GM19463 (cell line): Measurements from ENCODE around the gene PXMP2.

Experiments
- ATAC-seq: cut with Tn5 transposase; IDR thresholded peaks from one replicate; pipeline ENCODE4 v1.9.1; 2021; ENCODE audit warnings: mild to moderate bottlenecking, moderate library complexity; ENCODE audit not compliant: unreplicated experiment

PXMP2 gene

DNA sequence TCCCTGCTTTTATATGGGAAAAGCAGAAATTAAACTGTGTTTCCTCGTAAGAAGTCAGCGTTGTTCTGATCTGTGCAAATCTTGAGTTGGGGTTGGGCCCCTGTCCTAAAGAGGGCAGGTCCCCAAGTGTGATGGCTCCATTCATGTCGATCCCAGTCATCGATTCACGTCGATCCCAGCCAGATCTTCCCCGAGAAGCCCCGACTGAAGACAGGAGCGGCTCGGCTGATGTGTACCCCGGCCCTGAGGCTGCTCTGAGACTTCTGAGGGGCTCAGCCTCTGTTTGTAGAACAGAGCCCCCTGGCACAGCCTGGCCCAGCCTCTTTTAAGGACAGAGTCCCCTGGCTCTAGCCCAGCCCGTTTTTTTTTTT lies 32.6 kb downstream of the PXMP2 start:
- no peak for ATAC-seq

DNA sequence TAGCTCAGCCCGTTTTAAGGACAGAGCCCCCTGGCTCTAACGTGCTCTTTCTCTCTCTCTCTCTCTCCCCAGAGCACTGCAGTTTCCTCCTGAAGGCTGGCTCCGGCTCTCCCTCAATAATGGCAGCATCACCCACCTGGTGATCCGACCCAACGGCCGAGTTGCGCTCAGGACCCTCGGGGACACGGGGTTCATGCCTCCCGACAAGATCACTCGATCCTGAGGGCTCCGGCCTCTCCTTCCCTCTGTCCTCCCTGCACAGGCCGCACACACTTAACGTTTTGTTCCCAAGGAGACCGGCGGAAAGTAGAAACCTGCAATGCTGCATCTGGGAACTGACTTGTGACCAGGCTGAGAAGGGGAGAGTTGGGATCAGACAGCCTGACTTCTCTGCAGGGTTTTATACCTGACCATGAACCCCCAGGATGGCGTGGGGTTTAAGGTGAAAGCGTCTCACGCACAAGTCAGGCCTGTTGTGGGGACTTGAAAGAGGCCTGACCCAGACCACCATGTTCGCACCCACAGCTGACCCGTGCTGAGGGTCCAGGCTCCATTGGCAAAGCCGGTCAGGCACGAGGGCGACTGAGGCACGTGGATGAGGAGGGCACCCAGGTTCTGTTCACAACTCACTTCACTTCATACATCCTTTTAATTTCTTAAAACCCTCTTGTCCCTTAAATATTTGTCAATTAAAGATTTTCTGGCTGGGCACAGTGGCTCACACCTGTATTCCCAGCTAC lies 33.4 kb downstream of the PXMP2 start:
- no peak for ATAC-seq

DNA sequence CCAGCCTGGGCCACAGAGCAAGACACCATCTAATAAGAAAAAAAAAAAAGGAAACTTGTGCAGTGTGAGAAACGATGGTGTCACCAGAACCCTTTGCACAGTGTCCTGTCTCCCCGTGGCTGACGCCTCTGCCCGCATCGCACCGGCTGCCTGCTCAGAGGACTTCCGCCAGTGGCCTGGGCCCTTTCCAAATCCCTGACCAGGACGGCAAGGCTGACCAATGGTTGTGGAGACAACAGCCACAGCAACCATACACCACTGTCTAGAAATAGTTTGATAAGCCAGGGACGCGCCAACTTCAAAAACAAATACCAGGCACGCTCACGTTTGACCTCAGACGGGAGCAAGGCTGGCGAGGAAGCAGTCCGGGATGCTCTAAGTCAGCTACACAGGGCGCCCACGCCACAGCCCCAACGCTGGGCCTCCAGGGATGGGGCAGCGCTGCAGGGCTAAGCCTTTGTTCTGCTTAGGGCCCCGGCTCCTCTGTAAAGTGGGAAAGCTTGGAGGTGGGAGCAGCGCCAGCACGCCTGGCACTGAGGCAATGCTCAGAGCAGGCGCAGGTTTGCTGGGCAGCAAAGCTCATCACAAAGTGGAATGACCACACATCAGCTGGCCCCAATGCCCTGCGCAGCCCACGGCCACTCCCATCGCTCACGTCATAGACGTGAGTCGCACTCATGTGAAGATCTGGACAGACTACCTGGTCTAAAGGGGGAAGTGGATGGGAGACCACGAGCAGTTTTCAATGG lies 35.8 kb downstream of the PXMP2 start:
- no peak for ATAC-seq

GRCh38 chr12:132723764-132724140 lies 36.4 kb downstream of the PXMP2 start:
- no peak for ATAC-seq

- no peak for ATAC-seq
These were observed 37.3 kb downstream of the PXMP2 start for GRCh38 chr12:132724506-132725241.

GRCh38 chr12:132726386-132726785 lies 39.0 kb downstream of the PXMP2 start:
- no peak for ATAC-seq

DNA sequence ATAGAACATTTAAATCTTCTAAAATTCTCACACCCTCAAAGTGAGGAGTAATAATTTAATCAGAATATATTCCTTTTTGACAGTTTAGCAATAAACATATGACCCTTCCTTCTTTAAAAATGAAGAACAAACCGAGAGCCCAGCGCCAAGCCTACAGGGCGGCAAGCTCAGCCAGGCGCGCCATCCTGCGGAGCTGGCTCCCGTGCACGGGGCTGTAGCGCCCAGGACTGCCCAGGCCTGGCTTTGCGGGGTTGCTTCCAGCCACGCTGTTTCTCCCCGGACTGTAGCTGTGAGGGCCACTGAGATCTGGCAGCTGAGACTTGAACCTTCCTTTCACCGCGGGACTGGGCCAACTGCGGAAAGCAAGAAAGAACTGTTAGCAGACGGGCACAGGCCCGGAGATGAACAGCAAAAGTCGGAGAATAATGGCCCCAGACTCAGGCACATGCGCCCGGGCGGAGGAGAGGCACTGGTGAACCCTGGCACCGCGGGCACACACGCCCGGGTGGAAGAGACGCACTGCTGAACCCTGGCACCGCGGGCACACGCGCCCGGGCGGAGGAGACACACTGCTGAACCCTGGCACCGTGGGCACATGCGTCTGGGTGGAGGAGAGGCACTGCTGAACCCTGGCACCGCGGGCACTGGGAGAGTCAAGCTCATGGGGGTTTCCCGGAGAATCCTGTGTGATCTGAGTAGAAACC lies 39.9 kb downstream of the PXMP2 start:
- no peak for ATAC-seq

- no peak for ATAC-seq
These were observed 41.1 kb downstream of the PXMP2 start for GRCh38 chr12:132728502-132728901.

GRCh38 chr12:132729541-132730320 lies 42.3 kb downstream of the PXMP2 start:
- ATAC-seq: no peak

- ATAC-seq: no peak
These were observed 43.0 kb downstream of the PXMP2 start for GRCh38 chr12:132730353-132730752.

DNA sequence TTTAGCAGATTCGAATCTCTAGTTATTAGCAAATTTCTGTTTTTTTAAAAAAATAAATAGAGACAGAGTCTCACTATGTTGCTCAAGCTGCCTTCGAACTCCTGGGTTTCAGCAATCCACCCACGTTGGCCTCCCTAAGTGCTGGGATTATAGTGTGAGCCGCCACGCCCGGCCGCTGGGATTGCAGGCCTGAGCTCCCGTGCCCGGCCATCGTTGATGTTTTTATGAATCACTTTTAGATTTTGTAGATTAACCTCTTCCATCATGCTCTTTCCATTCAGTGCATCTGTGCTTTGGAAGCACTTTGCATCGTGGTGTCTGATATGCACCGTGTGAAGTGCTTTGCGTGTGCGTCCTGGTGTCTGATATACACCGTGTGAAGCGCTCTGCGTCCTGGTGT lies 44.2 kb downstream of the PXMP2 start:
- no peak for ATAC-seq

- ATAC-seq: no peak
These were observed 46.8 kb downstream of the PXMP2 start for GRCh38 chr12:132734206-132734605.

DNA sequence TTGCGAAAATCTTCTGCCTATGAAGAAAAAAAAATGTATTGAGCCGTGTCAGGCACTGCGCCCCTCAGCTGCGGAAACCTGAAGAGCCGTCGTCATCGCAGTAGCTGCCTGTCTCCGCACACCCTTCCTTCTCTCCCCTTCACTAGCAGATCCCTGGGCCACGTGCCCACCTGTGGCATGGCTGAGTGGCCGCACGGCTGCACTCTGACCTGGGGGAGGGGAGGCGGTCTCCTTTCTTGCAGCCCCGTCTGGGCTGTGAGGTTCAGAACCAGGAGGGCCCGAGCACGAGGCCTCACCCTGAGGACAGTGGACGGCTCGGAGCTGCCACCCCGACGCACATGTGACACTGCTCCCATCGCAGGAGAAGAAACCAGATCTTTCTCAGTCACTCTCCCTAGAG lies 48.1 kb downstream of the PXMP2 start:
- no peak for ATAC-seq

GRCh38 chr12:132736378-132736777 lies 49.0 kb downstream of the PXMP2 start:
- no peak for ATAC-seq

- ATAC-seq: no peak
These were observed 49.5 kb downstream of the PXMP2 start for GRCh38 chr12:132736913-132737312.

DNA sequence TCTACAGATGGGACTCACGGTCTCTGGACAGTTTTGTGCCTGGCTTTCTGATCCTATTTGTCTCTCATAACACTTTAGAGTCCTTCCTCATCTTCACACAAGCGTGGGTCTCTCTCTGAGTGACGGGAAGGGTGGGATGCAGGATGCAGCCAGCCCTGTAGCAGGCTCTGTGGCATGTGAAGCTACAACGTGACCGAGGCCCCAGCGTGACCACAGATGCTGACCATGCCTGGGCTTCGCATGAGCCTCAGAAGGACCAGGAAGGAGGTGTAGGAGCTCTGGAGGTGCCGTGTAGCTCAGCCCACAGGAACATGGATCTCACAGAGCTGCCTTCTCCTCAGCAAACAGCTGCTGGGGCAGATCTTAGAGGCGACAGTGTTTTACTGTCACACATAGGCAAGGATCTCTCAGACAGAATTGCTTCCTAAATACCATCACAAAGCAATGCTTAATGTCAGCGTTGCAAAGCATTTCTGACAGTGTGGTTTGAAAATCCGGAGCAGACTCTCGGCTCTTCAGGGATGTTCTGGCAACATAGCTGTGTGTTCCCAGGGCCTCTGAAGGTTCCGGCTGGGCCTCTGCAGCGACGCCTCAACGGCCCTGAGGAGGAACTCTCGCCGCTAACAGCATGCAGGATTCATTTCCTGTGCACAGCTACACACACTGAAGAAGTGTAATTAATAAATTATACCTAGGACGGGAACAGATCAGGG lies 52.4 kb downstream of the PXMP2 start:
- ATAC-seq: no peak

GRCh38 chr12:132740313-132740646 lies 52.9 kb downstream of the PXMP2 start:
- no peak for ATAC-seq

DNA sequence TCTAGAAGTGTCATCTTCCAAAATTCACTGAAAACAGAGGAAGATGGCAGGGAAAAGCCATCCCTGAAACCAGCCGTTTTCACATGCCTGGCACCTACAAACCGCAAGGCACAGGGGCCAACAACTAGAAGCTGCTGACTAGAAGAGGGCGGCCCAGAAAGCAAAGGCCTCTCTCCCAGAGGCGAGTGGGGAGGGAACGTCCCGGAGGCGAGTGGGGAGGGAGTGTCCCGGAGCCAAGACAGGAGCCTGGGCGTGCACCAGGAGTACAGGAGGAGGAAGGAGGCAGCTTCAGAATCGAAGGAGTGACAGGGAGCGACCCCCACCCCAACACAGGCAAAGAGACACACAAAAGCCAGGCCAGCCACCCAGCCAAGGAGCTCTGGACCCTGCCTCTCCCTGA lies 53.3 kb downstream of the PXMP2 start:
- no peak for ATAC-seq

DNA sequence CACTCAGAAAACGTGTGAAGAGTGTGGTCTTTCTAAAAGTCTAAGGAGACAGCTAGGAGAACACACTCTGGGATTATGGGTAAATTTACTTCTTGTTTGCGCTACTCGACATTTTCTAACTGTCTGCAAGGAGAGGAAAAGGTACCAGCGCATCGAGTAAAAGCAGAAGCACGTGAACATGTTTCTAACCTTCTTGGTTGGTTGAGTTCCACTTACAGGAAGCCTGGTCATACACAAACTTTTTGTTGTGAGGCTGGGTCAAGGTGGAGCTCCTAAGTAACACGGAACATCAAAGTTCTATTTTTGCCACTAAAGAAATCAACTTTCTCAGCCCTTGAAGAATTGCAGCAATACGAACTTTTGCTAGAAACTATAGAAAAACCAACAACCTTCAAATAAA lies 54.2 kb downstream of the PXMP2 start:
- ATAC-seq: no peak

DNA sequence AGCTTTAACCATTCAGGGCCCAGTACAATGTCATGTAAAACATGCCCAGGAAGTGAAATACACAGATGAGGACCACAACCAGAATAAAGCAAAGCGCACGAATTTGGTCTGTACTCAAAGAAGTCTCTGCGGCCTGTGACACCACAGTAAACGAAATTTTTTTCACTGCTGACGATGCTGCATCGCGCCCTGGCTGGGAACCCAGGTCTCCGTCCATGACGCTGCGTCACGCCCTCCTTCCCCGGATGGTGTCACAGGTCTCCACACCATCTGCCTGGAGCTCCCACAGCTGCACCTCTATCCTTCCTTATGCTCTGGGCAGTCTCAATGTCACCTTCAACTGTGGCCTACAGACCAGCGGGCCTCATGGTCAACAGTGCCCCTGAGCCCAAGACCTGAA lies 56.4 kb downstream of the PXMP2 start:
- no peak for ATAC-seq
